Activated CD8-positive, alpha-beta memory T cell treated with anti-CD3 and anti-CD28 coated beads, Interleukin-2, amount 50 U/mL, for 24 hours (primary cell): ENCODE data around the gene SENP7.
"Not testable (repeated sequence)": the region's sequence is repeated elsewhere in the genome, so short reads cannot be mapped to it uniquely, and the experiment has no call there.

Experiments
- DNase-seq: peaks from one replicate; pipeline ENCODE4 v3.0.0-alpha.2; 2020; ENCODE audit errors: extremely low read depth

SENP7 gene

GRCh38 chr3:101333883-101334282 lies 179.1 kb downstream of the SENP7 start:
- DNase-seq: no peak

- no peak for DNase-seq
Observed at GRCh38 chr3:101329016-101329673, 183.9 kb downstream of the SENP7 start.

GRCh38 chr3:101325393-101326134 lies 187.4 kb downstream of the SENP7 start:
- DNase-seq: no peak

- DNase-seq: no peak
Observed at GRCh38 chr3:101320475-101320874, 192.5 kb downstream of the SENP7 start, which contains the start of gene IMPG2. IMPG2 (minus strand) TSS chr3:101320575; CDS start chr3:101320372, 203 bp downstream.

GRCh38 chr3:101319531-101319930 lies 193.5 kb downstream of the SENP7 start:
- DNase-seq: no peak

- no peak for DNase-seq
Observed at GRCh38 chr3:101312545-101312944, 200.5 kb downstream of the SENP7 start.

- DNase-seq: no peak
Observed at GRCh38 chr3:101311676-101312075, 201.3 kb downstream of the SENP7 start.

- no peak for DNase-seq
Observed at GRCh38 chr3:101310978-101311375, 202.0 kb downstream of the SENP7 start.

GRCh38 chr3:101308147-101308772 lies 204.8 kb downstream of the SENP7 start:
- DNase-seq: not testable (repeated sequence)

- DNase-seq: no peak
Observed at GRCh38 chr3:101303836-101304235, 209.2 kb downstream of the SENP7 start.

GRCh38 chr3:101303089-101303731 lies 209.8 kb downstream of the SENP7 start:
- DNase-seq: no peak

GRCh38 chr3:101300073-101300472 lies 212.9 kb downstream of the SENP7 start:
- no peak for DNase-seq

- DNase-seq: no peak
Observed at GRCh38 chr3:101292027-101292426, 221.0 kb downstream of the SENP7 start.

- no peak for DNase-seq
Observed at GRCh38 chr3:101288294-101288693, 224.7 kb downstream of the SENP7 start.

- no peak for DNase-seq
Observed at GRCh38 chr3:101284757-101285156, 228.3 kb downstream of the SENP7 start.

- no peak for DNase-seq
Observed at GRCh38 chr3:101281521-101282030, 231.4 kb downstream of the SENP7 start.

GRCh38 chr3:101279765-101280385 lies 233.1 kb downstream of the SENP7 start:
- no peak for DNase-seq

GRCh38 chr3:101279162-101279561 lies 233.8 kb downstream of the SENP7 start:
- DNase-seq: no peak

- DNase-seq: no peak
Observed at GRCh38 chr3:101278727-101279126, 234.3 kb downstream of the SENP7 start.
